DND-41 (cell line): Measurements from ENCODE around the gene WDR18.

ENCODE experiments used
- ATAC-seq: fragments of 200-7000 bp; cut with Tn5 transposase; 3 replicates; pipeline ENCODE4 v1.9.1; 2021; ENCODE audit warnings: low read depth; ENCODE audit not compliant: insufficient read depth
- DNase-seq: peaks from one replicate; pipeline ENCODE4 v3.0.0-alpha.2; 2020
- H2AFZ ChIP-seq: 2 replicates; pipeline ENCODE4 v1.6.0; 2012; ENCODE audit warnings: low read depth, low read length
- H3K27ac ChIP-seq: 2 replicates; pipeline ENCODE4 v1.5.1; 2012; ENCODE audit warnings: low read length, inconsistent platforms
- H3K27me3 ChIP-seq: fragments of 200-600 bp; sonication (generic); 2 replicates; pipeline ENCODE4 v1.6.0; 2012; ENCODE audit warnings: low read length, mild to moderate bottlenecking, inconsistent platforms; ENCODE audit not compliant: insufficient read depth, poor library complexity
- H3K36me3 ChIP-seq: 2 replicates; pipeline ENCODE4 v1.5.1; 2012; ENCODE audit warnings: low read length, inconsistent platforms; ENCODE audit not compliant: insufficient read depth
- H3K4me1 ChIP-seq: 2 replicates; pipeline ENCODE4 v1.5.1; 2012; ENCODE audit warnings: mild to moderate bottlenecking, low read length; ENCODE audit not compliant: insufficient read depth
- H3K4me2 ChIP-seq: 2 replicates; pipeline ENCODE4 v1.6.0; 2012; ENCODE audit warnings: mild to moderate bottlenecking, moderate library complexity, low read length, inconsistent platforms; ENCODE audit not compliant: insufficient read depth
- H3K4me3 ChIP-seq, 2 experiments: fragments of 200-600 bp in 1 of 2; shearing (Covaris generic) in 1 of 2; 2 replicates each; pipeline ENCODE4 v1.5.1; 2012 to 2016; ENCODE audit warnings: inconsistent platforms in 2 of 2, low read length in 2 of 2, mild to moderate bottlenecking in 2 of 2, low read depth in 1 of 2, moderate library complexity in 1 of 2
- H3K79me2 ChIP-seq: 2 replicates; pipeline ENCODE4 v1.6.0; 2012; ENCODE audit warnings: low read length, inconsistent platforms; ENCODE audit not compliant: insufficient read depth
- H3K9ac ChIP-seq: 2 replicates; pipeline ENCODE4 v1.6.0; 2012; ENCODE audit warnings: low read depth, mild to moderate bottlenecking, inconsistent platforms, low read length, moderate library complexity
- H3K9me3 ChIP-seq: 2 replicates; pipeline ENCODE4 v1.5.1; 2012; ENCODE audit warnings: low read length, moderate library complexity, mild to moderate bottlenecking, inconsistent platforms; ENCODE audit not compliant: insufficient read depth, severe bottlenecking
- H4K20me1 ChIP-seq: 2 replicates; pipeline ENCODE4 v1.6.0; 2012; ENCODE audit warnings: low read length; ENCODE audit not compliant: insufficient read depth
- CTCF ChIP-seq: IDR thresholded peaks from 2 replicates; pipeline ENCODE4 v1.5.1; 2012; ENCODE audit warnings: borderline replicate concordance, low read length, moderate library complexity, mild to moderate bottlenecking; ENCODE audit not compliant: poor library complexity, severe bottlenecking; ENCODE audit errors: extremely low read depth
- EZH2 ChIP-seq: IDR thresholded peaks from 3 replicates; pipeline ENCODE4 v1.6.1; 2012; ENCODE audit warnings: borderline replicate concordance, low read depth, mild to moderate bottlenecking, moderate library complexity, low read length, inconsistent platforms; ENCODE audit not compliant: severe bottlenecking

WDR18 gene

DNA sequence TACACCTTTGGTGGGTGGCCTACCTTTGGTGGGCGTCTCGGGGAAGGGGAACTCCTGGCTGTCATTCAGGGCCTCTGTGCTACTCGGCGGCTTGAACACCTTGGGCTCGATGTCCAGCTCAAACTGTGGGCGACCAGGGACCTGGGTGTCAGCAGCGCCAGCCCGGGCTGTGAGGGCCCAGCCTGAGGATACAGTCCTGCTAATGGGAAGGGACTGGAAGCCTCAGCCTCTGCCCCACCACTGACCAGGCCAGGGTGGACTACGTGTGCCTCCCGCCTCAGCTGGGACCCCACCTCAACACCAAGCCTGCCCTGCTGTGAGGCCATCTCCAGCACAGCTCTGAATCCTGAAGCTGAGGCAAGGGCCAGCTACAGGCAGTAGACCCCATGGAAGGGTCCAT is 29.1 kb downstream of the WDR18 start:
- Histone ChIP-seq H3K79me2 (peaks cover 54% of the 10 kb centered on the region), H2AFZ (no peak overlapping the region), H4K20me1 (peaks cover 68% of the 10 kb centered on the region), H3K27ac (no peak overlapping the region), H3K4me3 (no peak overlapping the region), H3K9ac (no peak overlapping the region), H3K9me3 (no peaks in the 10 kb centered on the region), H3K27me3 (no peaks in the 10 kb centered on the region), H3K36me3 (peaks cover 86% of the 10 kb centered on the region), H3K4me1 (peaks cover 21% of the 10 kb centered on the region), H3K4me2 (no peak overlapping the region)
- DNase-seq (no peak), ATAC-seq (no peak)
- TF ChIP-seq CTCF (no peak), EZH2 (no peak)

GRCh38 chr19:1014161-1015060 is 30.3 kb downstream of the WDR18 start:
- Histone ChIP-seq H3K9ac (no peak overlapping the region), H4K20me1 (peaks cover 79% of the 10 kb centered on the region), H2AFZ (no peak overlapping the region), H3K9me3 (no peaks in the 10 kb centered on the region), H3K4me3 (no peak overlapping the region), H3K36me3 (peaks cover 92% of the 10 kb centered on the region), H3K4me2 (no peak overlapping the region), H3K4me1 (peaks cover 33% of the 10 kb centered on the region), H3K27ac (no peak overlapping the region), H3K79me2 (peaks cover 66% of the 10 kb centered on the region), H3K27me3 (no peaks in the 10 kb centered on the region)
- no peak for TF ChIP-seq CTCF
- ATAC-seq (no peak), DNase-seq (no peak)

- DNase-seq (no peak), ATAC-seq (no peak)
- TF ChIP-seq CTCF = no peak
- no peak for TF ChIP-seq EZH2
- no peaks in the 10 kb centered on the region for H3K9me3 ChIP-seq
- no peak overlapping the region for H3K4me3 ChIP-seq
- H2AFZ ChIP-seq = no peak overlapping the region
- H3K4me2 ChIP-seq = no peak overlapping the region
- H3K9ac ChIP-seq = no peak overlapping the region
- no peaks in the 10 kb centered on the region for H3K27me3 ChIP-seq
- peaks cover 82% of the 10 kb centered on the region for H4K20me1 ChIP-seq
- H3K27ac ChIP-seq = no peak overlapping the region
- peaks cover 74% of the 10 kb centered on the region for H3K79me2 ChIP-seq
- peaks cover 41% of the 10 kb centered on the region for H3K4me1 ChIP-seq
- peaks cover 92% of the 10 kb centered on the region for H3K36me3 ChIP-seq
These were observed 31.1 kb downstream of the WDR18 start for GRCh38 chr19:1015061-1015781.
